Upper lobe of left lung (tissue), 6 donors: ENCODE results near the gene NAALADL1. TPM values are rescaled to one million over a fixed set of nuclear protein-coding genes. Genes with fewer than 3 reads are reported as not detected.

Experiments
- ATAC-seq, 2 donors: fragments of 200-7000 bp; cut with Tn5 transposase; one replicate each; pipeline ENCODE4 v1.9.1; 2022; ENCODE audit warnings: mild to moderate bottlenecking in 2 of 2, moderate library complexity in 2 of 2; ENCODE audit not compliant: low FRiP score in 2 of 2
- DNase-seq, 2 donors: peaks; one replicate each; pipeline ENCODE4 v3.0.0-alpha.2; 2019 to 2020
- H3K27ac ChIP-seq, 4 donors: fragments of 200-600 bp; sonication (generic); one replicate each; pipeline ENCODE4 v1.5.1; 2016 to 2019
- H3K27me3 ChIP-seq, 4 donors: fragments of 200-600 bp; sonication (generic); one replicate each; pipeline ENCODE4 v1.5.1; 2017 to 2019
- H3K36me3 ChIP-seq, 4 donors: fragments of 200-600 bp; sonication (generic); one replicate each; pipeline ENCODE4 v1.5.1; 2016 to 2019
- H3K4me1 ChIP-seq, 4 donors: fragments of 200-600 bp; sonication (generic); one replicate each; pipeline ENCODE4 v1.5.1; 2018 to 2019
- H3K4me3 ChIP-seq, 4 donors: fragments of 200-600 bp; sonication (generic); one replicate each; pipeline ENCODE4 v1.5.1; 2017 to 2019; ENCODE audit warnings: mild to moderate bottlenecking in 2 of 4, moderate library complexity in 1 of 4
- H3K9me3 ChIP-seq, 4 donors: fragments of 200-600 bp; sonication (generic); one replicate each; pipeline ENCODE4 v1.5.1; 2018 to 2019
- EP300 ChIP-seq, 4 donors: sonication (generic); formaldehyde crosslinking; IDR thresholded peaks; one replicate each; pipeline ENCODE4 v1.5.1; 2017; ENCODE audit warnings: antibody characterized with exemption in 4 of 4, control low read depth in 2 of 4
- POLR2A ChIP-seq, 4 donors: fragments of 450-650 bp; IDR thresholded peaks; one replicate each; pipeline ENCODE4 v1.5.1; 2016 to 2017; ENCODE audit warnings: antibody characterized with exemption in 4 of 4, mild to moderate bottlenecking in 2 of 4
- POLR2AphosphoS5 ChIP-seq, 2 donors: sonication (generic); formaldehyde crosslinking; IDR thresholded peaks; one replicate each; pipeline ENCODE4 v1.5.1; 2017; ENCODE audit warnings: antibody characterized with exemption in 2 of 2
- WGBS, 2 donors: methylation state at CpG; one replicate each; pipeline ENCODE4 v1.1.5; 2017 to 2018; 5-methylcytosine and 5-hydroxymethylcytosine counted together
- total RNA-seq, 6 donors: library from RNA; depleted of rRNA in 4 of 6; stranded (reverse); fragments of >200 nt in 4 of 6; gene quantifications; one replicate each; pipeline versions ENCODE4 v1.1.0 to v1.2.1, GENCODE V29; 2016 to 2021
- TF ChIP-seq, protein P1 (sequence below), 6 experiments: fragments of 450-650 bp in 4 of 6; fragments of 200-600 bp in 2 of 6; sonication (generic) in 2 of 6; IDR thresholded peaks; one replicate each; pipeline ENCODE4 v1.5.1; 2016 to 2019; ENCODE audit warnings: antibody characterized with exemption in 6 of 6
- donor health status: DM: no; HTN: no; CAD: no; lungs with moderate emphysema.
- donor health status: DM: no; HTN: yes; CAD: no; lungs with severe emphysema.

Gene NAALADL1
- total RNA-seq, 6 donors from 2014 or later = 5.9 to 27.2 (median 9.1) TPM

DNA sequence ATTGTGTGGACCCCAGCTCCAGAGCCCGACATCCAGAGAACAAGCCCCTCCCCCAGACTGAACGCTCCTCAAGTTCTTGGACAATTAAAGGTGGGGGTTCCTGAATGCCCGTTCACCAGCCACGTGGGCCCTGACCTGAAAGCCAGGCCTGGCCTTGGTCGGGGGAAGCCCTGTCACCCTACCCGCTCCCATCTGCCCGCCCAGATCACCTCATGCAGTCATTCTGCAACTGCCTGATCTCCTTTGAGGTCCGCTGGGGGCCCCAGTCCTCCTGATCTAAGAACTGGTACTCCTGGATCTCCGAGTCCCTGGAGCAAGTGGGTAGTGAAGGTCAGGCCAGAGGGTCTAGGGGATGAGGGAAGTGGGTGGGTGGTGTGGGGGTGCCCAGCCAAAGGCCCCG is 9.1 kb upstream of the NAALADL1 start:
- Histone ChIP-seq H3K4me3 (no peak overlapping the region), H3K27ac (no peak overlapping the region), H3K4me1 (no peaks in the 10 kb centered on the region), H3K36me3 (no peaks in the 10 kb centered on the region), H3K27me3 (no peaks in the 10 kb centered on the region), H3K9me3 (no peaks in the 10 kb centered on the region)
- DNase-seq = no peak
- 86 to 100% methylated on average over 4 to 9 of the region's 10 CpGs for WGBS, 2 donors
- ATAC-seq = no peak
- TF ChIP-seq, protein P1, sequence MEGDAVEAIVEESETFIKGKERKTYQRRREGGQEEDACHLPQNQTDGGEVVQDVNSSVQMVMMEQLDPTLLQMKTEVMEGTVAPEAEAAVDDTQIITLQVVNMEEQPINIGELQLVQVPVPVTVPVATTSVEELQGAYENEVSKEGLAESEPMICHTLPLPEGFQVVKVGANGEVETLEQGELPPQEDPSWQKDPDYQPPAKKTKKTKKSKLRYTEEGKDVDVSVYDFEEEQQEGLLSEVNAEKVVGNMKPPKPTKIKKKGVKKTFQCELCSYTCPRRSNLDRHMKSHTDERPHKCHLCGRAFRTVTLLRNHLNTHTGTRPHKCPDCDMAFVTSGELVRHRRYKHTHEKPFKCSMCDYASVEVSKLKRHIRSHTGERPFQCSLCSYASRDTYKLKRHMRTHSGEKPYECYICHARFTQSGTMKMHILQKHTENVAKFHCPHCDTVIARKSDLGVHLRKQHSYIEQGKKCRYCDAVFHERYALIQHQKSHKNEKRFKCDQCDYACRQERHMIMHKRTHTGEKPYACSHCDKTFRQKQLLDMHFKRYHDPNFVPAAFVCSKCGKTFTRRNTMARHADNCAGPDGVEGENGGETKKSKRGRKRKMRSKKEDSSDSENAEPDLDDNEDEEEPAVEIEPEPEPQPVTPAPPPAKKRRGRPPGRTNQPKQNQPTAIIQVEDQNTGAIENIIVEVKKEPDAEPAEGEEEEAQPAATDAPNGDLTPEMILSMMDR (IDR thresholded peaks at IDR 0.05) = no peak
- TF ChIP-seq EP300 (IDR thresholded peaks at IDR 0.05) (no peak), POLR2AphosphoS5 (IDR thresholded peaks at IDR 0.05) (no peak), POLR2A (IDR thresholded peaks at IDR 0.05) (no peak)

DNA sequence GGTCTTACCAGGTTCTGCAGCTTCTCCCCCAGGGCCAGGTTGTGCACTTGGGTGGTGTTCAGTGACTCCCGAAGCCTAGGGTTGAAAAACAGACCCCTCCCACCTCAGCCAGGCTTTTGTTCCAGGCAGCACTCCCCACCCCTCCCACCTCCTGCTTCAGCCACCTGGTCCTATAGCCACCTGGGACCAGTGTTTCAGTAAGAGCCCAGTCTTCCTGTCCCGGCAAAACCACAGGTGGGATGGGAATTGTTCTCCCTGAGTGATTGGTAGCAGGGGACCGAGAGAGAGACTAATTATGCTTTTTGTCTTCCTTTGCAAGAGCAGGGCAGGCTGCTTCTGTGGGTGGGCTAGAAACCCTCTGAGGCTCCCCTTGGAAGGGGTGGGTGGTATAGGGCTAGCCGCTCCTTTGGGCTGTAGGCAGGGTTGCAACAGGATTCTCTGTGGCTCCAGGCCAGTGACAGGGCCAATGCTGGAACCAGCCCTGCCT is 8.5 kb upstream of the NAALADL1 start:
- H3K27me3 ChIP-seq = no peaks in the 10 kb centered on the region
- TF ChIP-seq POLR2A (IDR thresholded peaks at IDR 0.05) = no peak
- TF ChIP-seq, protein P1 (IDR thresholded peaks at IDR 0.05) = no peak
- TF ChIP-seq POLR2AphosphoS5 (IDR thresholded peaks at IDR 0.05) = no peak
- no peak for TF ChIP-seq EP300 (IDR thresholded peaks at IDR 0.05)
- DNase-seq = no peak
- no peaks in the 10 kb centered on the region for H3K9me3 ChIP-seq
- no peak overlapping the region for H3K27ac ChIP-seq
- no peak for ATAC-seq
- no peaks in the 10 kb centered on the region for H3K4me1 ChIP-seq
- H3K36me3 ChIP-seq = no peaks in the 10 kb centered on the region
- WGBS, 2 donors = 81 to 100% methylated on average over 1 to 4 of the region's 4 CpGs
- H3K4me3 ChIP-seq = no peak overlapping the region

DNA sequence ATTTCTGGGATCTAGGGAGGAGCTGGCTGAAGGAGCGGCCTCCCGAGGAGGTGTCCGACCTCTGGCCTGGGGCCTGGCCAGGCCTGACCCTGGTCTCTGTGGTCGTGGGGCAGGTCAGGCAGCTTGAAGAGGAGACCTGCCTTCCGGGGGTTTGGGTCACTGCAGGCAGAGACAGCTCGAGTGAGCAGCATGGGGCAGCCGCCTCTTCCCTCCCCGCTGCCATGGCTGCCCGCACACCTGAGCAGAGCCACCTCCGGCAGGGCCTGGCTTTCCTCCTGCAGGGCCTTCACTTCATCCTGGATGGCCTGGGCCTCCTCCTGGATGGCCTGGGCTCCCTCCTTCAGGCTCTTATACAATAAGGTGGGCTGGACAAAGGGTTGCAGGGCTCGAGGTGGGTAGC is 8.0 kb upstream of the NAALADL1 start:
- no peak overlapping the region for H3K27ac ChIP-seq
- H3K9me3 ChIP-seq = no peaks in the 10 kb centered on the region
- no peak overlapping the region for H3K4me3 ChIP-seq
- H3K36me3 ChIP-seq = no peaks in the 10 kb centered on the region
- no peaks in the 10 kb centered on the region for H3K4me1 ChIP-seq
- TF ChIP-seq, protein P1 (IDR thresholded peaks at IDR 0.05) = no peak
- TF ChIP-seq EP300 (IDR thresholded peaks at IDR 0.05) = no peak
- TF ChIP-seq POLR2A (IDR thresholded peaks at IDR 0.05) = no peak
- TF ChIP-seq POLR2AphosphoS5 (IDR thresholded peaks at IDR 0.05) = no peak
- 80 to 83% methylated on average over 2 to 8 of the region's 11 CpGs for WGBS, 2 donors
- DNase-seq (no peak), ATAC-seq (no peak)
- no peaks in the 10 kb centered on the region for H3K27me3 ChIP-seq

DNA sequence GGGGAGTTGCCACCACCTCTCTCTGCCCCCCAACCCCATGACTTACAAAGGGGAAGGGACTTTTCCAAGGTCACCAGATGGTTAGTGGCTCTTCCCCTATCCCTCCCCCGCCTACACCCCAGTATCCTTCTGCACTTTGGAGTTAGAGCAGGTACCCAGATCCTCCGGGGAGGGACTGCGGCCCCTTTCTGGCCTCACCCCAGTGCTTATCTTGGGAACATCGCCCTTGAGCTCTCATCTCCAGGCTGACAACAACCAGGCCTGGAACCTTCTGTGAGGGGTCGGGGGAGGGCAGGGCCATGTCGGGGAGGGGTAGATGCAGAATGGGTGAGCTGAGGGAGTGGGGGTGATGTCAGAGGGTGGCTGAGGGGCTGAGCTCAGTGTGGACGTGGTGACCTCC is 7.5 kb upstream of the NAALADL1 start:
- no peak overlapping the region for H3K27ac ChIP-seq
- H3K9me3 ChIP-seq = no peaks in the 10 kb centered on the region
- H3K4me1 ChIP-seq = no peaks in the 10 kb centered on the region
- WGBS, 2 donors = 85 to 91% methylated on average over 6 to 7 of the region's 7 CpGs
- no peaks in the 10 kb centered on the region for H3K27me3 ChIP-seq
- ATAC-seq (no peak), DNase-seq (no peak)
- H3K4me3 ChIP-seq = no peak overlapping the region
- TF ChIP-seq POLR2AphosphoS5 (IDR thresholded peaks at IDR 0.05) = no peak
- TF ChIP-seq, protein P1 (IDR thresholded peaks at IDR 0.05) = no peak
- no peak for TF ChIP-seq EP300 (IDR thresholded peaks at IDR 0.05)
- no peak for TF ChIP-seq POLR2A (IDR thresholded peaks at IDR 0.05)
- no peaks in the 10 kb centered on the region for H3K36me3 ChIP-seq

DNA sequence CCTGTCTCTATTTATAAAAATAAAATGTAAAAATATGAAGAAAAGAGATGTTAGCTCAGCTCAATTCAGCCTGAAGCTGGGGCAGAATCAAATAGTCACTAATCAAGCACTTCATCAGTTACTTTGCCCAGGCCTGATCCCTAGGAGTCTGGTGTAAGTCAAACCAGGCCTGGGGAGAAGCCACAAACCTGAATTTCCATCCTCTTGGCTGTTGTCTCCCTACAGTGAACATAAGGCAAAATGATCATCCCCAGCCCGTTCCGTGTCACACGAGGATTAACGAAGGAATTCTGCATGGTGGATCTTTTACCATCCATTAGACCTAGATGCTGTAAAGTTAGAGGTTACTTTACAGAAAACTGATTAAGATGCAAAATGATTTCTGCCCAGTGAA is 6.5 kb upstream of the NAALADL1 start:
- WGBS, 2 donors = 85 to 90% methylated on average over 4 of the region's 4 CpGs
- Histone ChIP-seq H3K4me3 (no peak overlapping the region), H3K4me1 (no peaks in the 10 kb centered on the region), H3K27ac (no peak overlapping the region), H3K27me3 (no peaks in the 10 kb centered on the region), H3K9me3 (no peaks in the 10 kb centered on the region), H3K36me3 (no peaks in the 10 kb centered on the region)
- no peak for ATAC-seq
- DNase-seq = no peak
- TF ChIP-seq POLR2A (IDR thresholded peaks at IDR 0.05) (no peak), POLR2AphosphoS5 (IDR thresholded peaks at IDR 0.05) (no peak), EP300 (IDR thresholded peaks at IDR 0.05) (no peak)
- TF ChIP-seq, protein P1 (IDR thresholded peaks at IDR 0.05) = no peak
